HG03565 (cell line): ENCODE data around the gene LTB4R.
"Not testable (repeated sequence)": the region's sequence is repeated elsewhere in the genome, so short reads cannot be mapped to it uniquely, and the experiment has no call there.

Source experiments
- ATAC-seq: cut with Tn5 transposase; IDR thresholded peaks from one replicate; pipeline ENCODE4 v1.9.1; 2021; ENCODE audit warnings: mild to moderate bottlenecking, moderate library complexity; ENCODE audit not compliant: unreplicated experiment

LTB4R gene

DNA sequence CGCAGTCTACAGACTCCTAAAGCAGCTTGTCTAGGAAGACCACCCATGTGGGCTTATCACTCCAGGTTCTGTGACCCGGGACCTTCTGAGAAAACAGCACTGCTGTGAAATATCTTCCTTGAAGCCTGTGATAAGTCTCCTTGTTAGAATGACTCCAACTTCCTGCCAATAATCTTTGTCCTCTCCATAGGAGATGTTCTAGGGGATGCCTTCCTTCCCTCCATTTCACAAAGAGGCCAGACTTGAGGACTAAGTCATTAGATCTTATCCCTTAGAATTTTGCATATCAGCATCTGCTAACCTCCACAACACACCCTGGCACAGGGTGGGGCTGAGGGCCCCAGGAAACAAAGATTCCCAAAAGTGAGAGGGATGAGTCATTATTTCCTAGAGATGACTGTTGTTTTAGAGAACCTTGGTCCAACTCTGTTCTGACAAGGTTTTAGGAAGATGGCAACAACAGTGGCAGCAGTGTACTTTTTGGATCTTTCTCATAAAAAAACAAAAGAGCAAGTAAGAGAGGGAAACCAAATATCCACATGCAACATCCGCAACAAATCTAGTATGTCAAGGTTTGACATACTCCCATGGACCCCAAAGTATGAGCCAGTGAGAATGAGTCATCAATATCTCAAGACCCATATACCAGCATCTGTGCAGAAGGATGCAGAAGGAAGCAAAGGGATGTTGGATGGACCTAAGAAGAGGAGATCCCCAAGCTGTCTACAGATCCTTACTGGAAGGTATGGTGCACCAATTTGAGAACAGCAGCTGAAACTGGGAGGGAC is 6.0 kb downstream of the LTB4R start:
- ATAC-seq, result no peak

DNA sequence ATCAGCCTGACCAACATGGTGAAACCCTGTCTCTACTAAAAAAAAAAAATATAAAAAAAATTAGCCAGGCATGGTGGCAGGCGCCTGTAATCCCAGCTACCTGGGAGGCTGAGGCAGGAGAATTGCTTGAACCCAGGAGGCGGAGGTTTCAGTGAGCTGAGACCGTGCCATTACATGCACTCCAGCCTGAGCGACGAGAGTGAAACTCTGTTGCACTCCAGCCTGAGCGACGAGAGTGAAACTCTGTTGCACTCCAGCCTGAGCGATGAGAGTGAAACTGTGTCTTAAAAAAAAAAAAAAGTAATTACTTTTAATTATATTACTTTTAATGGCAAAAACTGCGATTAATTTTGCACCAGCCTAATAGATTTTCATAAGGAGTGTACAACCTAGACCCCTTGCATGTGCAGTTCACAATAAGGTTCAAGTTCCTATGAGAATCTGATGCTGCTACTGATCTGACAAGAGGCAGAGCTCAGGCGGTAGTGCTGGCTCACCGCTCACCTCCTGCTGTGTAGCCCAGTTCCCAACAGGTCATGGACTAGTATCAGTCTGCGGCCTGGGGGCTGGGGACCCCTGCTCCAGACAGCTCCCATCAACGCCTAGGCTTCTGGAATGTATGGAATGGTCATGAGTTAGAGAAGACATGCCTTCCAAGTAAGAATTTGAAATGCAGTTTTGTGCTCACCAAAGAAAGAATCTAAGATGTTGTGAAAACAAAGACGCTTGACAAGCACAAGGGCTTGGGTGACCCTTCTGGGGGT is 10.1 kb downstream of the LTB4R start:
- no peak for ATAC-seq

- no peak for ATAC-seq
Observed at GRCh38 chr14:24322672-24323071, 11.4 kb downstream of the LTB4R start.

DNA sequence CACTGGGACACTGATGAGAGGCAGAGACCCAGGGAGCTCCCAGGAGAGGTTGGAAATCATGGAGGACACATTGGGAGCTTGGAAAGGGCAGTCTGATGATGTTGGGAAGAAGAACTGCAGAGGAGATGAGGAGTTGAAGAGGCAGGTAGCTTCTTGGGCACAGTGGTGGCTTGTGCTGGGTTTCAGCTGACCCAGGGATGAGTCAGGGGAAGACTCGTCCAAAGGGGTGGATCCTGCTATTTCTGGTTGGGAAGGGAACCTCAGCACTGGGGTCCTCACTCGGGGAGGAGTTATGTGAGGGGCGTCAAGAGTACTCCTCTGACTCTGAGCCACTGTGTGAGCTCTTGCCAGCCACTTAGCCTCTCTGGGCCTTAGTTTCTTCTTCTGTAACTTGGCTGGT is 12.0 kb downstream of the LTB4R start:
- no peak for ATAC-seq

DNA sequence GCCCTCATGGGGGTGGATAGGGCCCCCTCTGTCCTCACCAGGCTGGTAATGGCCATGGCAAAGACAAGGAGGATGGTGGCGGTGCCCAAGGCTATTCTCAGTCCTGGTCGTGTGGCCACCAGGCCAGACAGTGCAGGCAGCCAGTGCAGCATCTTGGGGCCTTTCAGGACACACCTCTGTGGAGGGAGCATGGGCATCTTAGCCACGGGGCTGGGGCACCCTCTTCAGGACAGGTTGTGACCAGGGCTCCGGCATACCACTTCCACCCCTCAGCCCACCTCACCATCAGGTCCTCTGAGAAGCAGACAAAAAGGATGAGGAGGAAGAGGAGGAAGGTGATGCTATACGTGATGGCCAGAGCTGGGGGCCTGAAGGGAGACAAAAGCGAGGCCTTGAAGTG is 12.7 kb downstream of the LTB4R start:
- ATAC-seq, result no peak

- no peak for ATAC-seq
Observed at GRCh38 chr14:24325041-24325530, 13.8 kb downstream of the LTB4R start.

- ATAC-seq, result no peak
Observed at GRCh38 chr14:24325963-24326362, 14.7 kb downstream of the LTB4R start.

DNA sequence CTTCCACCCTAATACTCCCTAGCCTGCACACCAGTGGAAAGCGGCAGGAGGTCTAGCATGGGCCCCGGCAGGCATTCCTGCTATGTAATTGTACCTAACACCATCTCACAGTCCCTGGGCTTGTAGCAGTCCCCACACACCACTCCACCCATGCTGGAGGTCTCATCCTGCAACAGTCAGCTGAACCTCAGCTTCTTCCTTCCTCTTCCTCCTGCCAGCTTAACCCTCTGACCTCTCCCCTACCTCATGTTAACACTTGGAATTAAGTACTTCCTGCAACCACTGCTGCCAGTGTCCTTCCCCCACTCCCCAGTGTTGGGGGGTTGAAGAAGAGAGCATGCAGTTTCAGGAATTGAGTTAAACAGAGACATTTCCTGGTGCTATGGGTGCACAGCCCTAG is 16.0 kb downstream of the LTB4R start:
- ATAC-seq, result no peak

DNA sequence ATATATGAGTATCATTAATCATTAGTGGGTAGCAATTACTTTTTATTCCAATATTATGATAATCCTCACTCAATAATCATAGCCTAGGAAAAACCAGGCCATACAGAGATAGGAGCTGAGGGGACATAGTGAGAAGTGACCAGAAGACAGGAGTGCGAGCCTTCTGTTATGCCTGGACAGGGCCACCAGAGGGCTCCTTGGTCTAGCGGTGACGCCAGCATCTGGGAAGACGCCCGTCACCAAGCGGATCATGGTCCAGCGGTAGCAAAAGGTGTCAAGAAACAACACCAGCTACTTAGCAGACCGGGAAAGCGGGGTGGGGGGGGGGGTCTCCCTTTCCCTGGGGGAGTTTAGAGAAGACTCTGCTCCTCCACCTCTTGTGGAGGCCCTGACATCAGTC is 16.6 kb downstream of the LTB4R start:
- not testable (repeated sequence) for ATAC-seq

GRCh38 chr14:24329073-24329663 is 17.9 kb downstream of the LTB4R start:
- no peak for ATAC-seq

GRCh38 chr14:24329736-24330135 is 18.4 kb downstream of the LTB4R start:
- ATAC-seq, result no peak

GRCh38 chr14:24330973-24331674 is 19.8 kb downstream of the LTB4R start:
- no peak for ATAC-seq

GRCh38 chr14:24331731-24332267 is 20.5 kb downstream of the LTB4R start:
- no peak for ATAC-seq

DNA sequence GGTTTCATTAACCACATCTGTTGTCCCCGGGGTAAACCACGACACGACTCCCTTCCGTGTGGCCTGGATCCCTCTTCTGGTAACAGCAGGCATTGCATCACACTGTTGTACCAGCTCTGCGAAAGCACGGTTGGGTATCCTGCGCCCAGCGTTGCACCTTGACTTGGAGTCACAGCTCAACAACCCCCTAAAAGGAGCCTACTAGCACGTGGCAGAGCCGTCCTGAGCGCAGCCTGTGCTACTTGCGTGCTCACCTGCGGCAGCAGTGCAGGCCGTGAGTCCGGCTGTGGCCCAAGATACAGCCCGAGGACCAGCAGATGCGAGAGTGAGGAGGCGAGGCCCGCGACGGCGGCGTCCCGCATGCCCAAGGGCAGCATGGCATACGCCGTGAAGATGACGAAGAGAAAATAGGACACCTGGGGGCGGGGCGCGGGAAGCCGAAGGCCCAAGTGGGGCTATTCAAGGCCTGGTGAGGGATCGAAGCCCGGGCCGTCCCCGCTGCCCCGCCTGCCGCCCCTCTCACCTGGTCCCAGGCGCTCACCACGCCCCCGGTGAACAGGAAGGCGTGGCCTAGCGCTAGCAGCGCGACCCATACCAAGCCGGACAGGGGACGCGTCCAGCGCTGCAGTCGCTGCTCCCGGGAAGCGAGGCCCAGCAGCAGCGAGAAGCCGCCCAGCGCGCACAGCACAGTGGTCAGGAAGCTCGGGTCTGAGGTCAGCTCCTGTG is 21.1 kb downstream of the LTB4R start:
- ATAC-seq, result peak; percentile 70

- ATAC-seq, result no peak
Observed at GRCh38 chr14:24334431-24335291, 23.4 kb downstream of the LTB4R start, which contains the start of gene ADCY4. TSS of gene ADCY4 (minus strand) at chr14:24335071. CDS start at chr14:24334652, 419 bp downstream.

- ATAC-seq, result no peak
Observed at GRCh38 chr14:24335461-24336171, 24.3 kb downstream of the LTB4R start.

GRCh38 chr14:24337144-24337823 is 26.0 kb downstream of the LTB4R start:
- no peak for ATAC-seq

DNA sequence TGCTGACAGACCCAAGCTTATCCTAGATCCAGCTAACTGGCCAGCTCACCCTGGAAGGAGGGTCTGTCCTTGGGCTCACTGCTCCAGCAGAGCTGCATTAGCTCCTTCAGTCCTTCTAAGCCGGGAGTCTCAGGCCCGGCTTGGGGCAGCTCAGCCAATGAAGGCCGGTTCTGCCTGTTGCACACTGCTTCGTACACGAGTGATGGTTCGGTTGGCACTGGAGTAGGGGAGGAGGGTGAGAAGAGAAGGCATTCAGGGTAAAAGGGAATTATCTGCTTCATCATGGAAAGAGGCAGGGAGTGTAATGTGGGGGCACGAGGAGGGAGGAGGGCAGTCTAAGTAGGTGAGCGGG is 26.5 kb downstream of the LTB4R start:
- ATAC-seq, result no peak
